NCI-H146 treated with DMSO at 0.1 percent for 48 hours (cell line): Measurements from ENCODE around the gene NIM1K.
"Not testable (repeated sequence)": the region's sequence is repeated elsewhere in the genome, so short reads cannot be mapped to it uniquely, and the experiment has no call there.

Experiments
- DNase-seq: peaks from one replicate; lab custom pipeline; 2025; ENCODE audit not compliant: unreplicated experiment; lab: John Stamatoyannopoulos, UW

Gene NIM1K

DNA sequence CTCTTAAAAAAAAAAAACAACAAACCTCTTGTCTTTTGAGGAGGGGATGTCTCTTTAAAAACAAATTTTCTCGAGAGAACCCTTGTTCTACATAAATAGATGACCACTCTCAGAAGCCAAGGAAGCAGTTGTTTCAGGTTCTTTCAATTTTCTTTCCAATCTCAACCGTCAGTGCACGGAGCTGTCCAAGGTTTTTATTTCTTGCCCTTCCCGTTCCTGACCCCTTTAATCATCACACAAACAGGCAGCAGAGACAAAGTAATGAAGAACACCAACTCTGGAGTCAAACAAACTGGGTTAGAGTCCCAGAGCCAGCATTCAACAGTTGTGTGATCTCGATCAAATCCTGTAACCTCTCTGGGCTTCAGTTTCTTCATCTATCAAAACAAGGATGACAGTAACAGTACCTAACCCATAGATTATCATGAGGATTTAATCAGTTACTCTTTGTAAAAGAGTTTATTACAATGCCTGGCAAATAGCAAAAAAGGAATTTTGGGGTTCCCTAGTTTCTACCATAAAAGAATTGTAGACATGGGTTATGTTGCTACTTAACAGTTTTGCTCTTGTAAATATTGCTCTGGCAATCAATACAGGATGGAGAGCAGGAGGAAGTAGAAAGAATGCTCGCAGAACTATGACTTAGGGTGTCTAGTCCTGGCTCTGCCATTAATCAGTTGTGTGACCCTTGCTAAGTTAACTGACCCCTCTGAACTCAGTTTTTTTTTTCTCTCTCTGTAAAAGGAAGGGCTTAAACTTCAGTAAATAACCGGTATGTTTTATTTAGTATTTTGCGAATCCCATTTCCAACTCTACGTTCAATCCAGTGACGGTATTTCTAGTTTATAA lies 1.0 kb upstream of the NIM1K start:
- DNase-seq: no peak

DNA sequence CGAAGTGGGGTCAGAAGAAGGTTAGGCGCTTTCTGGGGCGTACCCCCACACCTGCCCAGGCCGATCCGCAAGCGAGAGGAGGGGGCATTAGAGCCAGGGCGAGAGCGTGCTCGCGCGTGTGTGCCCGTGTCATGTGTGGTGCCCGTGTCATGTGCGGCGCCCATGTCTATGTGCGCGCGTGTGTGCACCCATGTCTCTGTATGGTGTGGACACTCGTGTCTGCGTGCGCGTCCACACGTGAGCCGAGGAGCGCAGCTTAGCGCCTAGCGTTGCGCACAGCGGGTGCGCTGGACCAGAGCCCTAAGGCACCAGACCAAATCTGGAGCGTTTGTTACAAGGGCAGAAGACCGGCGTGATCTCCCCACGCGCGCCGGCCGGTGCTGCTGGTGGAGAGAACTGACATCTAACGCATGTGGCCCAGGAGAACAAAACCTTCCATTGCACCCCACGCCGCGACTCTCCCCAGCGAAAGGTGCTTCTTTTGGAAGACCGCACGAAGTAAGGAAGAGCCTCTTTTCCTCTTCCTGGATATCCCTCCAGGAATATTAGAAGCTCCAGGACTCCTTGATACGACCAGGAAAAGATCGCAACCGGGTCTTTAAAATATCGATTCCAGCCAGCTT lies 644 bp downstream of the NIM1K start:
- no peak for DNase-seq

DNA sequence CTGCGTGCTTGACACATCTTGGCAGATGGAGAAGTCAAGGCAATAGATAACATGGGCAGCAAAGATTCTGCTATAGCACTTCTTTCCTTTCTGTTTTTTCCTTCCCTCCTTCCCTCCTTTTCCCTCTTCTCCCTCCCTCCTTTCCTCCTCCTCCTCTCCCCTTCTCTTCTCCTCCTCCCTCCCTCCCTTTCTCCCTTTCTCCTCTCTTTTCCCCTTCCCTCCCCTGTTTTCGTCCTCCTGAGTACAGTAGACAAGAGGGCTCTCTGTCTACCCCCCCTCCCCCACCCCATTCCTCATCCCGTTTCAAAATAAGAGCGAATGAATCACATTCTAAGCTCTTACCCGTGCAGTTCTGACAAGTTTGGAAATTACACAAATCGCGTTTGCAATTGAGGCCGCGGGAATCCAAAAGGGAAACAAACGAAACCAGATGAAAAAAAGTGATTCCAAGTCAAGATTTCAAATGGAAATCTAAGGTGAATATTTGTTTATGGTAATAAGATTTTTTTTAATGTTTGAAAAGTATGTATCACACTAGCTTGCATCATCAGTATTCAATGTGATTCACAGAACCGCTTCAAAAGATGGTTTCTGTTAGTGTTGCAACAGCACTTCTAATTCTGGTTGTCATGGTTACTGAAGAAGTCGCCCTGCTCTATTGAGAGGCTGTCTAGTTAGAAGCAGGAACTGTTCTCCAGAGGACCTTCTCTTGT lies 1.3 kb downstream of the NIM1K start:
- peak; percentile 28 for DNase-seq

DNA sequence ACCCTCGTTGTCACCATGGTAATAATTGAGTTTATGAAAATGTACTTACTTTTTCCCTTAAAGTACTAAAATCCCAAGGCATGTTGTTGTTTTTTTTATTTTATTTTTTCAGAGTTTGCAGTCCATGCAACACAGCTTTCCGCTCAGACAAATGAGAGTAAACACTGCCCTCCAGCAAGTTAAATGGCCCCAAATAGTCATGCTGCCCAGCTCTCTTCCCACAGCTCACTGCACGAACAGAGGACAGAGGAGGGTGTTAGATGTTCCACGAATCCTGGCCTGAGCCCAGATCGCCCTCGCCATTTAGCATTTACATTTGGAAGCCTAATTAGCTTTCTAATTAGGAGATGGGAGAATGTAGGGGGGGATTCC lies 1.9 kb downstream of the NIM1K start:
- no peak for DNase-seq

DNA sequence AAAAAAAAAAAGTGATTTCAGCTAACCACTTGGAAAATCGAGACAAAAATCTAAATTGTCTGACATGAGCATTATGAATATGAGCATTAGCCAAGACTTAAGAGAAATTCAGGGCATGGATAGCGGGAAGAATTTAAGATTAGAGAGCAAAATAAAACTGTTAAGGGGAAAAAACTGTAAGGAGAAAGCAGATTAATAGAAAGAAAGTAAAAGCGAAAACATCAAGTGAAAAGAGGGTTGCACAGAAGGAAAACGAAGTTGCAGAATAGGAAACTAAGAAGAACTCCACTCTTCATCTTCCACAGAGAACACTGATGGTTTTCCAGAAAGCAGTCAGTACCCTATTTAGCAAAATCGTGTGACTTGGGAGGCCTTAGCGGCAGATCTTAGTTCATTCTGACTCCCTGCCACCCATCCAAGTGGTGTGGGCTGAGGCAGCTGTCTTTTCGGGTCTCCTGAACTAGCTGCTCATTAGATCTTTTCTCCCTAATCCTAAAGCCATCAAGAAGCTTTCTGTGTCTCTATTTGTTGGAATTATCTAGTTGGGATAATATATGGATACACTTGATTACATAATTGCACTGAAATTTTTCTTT lies 3.7 kb downstream of the NIM1K start:
- DNase-seq: no peak

DNA sequence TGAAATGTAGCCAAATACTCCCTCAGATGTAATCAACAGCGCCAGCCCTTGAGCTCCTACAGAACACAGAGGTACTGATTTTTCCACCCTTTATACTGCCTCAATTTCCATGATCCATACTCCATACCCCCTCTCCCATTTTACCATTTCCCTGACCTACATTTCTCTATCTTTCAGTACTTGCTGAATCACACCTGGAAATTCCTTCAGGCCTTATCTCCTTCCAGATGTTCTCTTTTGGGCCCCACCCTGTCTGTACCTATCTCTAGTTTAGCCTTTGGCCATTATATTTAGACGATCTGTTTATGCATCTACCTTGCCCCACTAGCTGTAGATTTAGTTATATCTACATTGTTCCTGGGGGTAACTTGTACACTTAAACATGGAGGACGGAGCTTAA lies 5.5 kb downstream of the NIM1K start:
- no peak for DNase-seq

DNA sequence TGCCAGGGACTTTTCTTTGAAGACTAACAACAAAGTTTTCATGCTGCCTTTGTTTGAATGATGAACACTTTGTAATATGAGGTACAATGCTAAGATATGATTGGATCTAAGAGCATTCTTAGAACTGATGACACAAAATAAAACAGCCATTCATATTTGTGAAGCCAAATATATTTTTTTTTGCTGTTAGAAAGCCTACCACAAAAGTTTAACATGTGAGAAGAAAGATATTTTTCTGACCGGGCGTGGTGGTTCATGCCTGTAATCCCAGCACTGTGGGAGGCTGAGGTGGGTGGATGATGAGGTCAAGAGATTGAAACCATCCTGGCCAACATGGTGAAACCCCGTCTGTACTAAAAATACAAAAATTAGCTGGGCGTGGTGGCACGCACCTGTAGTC lies 9.4 kb downstream of the NIM1K start:
- not testable (repeated sequence) for DNase-seq

DNA sequence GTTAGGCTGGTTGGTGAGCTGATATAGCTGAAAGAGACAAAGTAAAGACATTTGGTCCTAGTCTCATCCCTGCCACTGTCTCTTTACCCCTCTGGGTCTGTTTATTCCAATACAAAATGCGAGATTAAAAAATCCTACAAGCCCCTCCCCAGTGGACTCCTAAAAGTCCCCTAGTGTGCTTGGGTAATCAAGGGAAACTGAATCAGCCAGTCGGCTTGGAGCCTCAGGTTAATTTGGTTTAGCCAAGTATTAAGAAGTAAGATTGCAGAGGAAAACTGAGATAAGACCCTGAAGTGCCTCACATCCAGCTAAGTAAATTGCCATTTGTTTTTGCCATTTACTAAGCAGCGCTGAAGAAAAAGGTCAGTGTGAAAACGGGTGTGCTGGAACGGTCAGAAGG lies 10.4 kb downstream of the NIM1K start:
- DNase-seq: no peak

DNA sequence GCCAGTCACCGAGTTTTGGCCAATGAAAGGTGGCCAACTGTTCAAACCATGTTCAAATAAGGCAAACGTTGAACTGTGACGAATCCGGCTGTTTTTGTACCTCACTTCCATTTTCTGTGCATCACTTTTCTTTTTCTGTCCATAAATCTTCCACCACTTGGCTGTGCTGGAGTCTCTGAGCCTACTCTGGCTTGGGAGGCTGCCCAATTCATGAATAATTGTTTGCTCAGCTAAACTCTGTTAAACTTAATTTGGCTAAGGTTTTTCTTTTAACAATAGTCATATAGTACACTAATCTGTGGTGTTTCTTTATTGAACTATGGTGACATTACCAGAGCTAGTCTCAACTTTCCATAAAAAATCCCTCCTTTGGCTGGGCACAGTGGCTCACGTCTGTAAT lies 11.3 kb downstream of the NIM1K start:
- DNase-seq: no peak

DNA sequence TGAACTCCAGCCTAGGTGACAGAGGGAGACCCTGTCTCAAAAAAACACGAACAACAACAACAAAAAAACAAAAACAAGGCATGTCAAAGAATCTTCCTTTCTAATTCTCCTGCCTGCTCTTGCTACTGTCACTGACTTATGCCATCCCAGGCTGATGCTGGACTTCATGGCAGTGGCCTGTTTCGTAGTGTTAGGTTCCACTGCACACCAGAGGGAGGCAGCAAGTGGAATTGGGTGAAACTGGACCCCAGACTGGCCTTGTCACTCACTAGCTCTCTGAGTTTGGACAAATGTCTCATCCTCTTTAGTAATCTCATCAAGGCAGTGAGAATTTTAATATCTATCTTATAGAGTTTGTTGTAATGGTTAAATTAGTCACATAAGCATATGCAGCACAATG lies 12.9 kb downstream of the NIM1K start:
- DNase-seq: no peak

DNA sequence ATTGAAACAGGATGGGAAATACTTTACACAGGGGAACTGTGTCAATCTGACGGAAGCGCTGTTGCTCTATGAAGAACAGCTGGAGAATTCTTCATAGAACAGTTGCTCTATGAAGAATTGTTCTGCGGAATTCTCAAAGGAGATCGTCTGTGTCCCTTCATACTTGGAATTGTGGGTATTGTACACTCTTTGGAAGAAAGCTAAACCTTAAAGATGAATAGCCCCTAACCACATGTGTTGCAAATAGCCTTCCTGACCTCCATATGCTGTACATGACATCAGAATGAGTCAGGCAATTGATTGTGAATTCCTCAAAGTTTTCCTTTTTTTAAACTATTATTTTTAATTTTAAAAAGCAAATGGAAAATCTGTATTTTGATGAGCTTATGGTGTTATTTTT lies 15.6 kb downstream of the NIM1K start:
- no peak for DNase-seq

DNA sequence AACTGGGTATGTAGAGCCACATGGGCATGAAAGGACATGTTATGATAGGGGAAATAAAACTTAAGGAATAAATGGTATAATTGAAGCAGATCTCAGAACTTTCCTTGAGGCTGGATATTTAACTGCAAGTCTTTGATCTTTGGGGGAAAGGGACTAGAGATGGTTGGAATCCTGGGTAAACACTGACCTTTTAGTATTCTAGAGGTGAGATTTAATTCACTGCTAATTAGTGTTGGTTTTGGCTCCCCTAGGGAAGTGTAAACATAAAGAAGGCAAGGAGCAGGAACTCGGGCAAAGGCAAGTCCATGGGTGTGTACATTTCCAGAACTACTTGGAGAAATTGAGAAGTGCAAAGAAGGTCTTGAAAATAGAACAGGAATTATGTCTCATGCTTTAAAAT lies 16.6 kb downstream of the NIM1K start:
- peak; percentile 37 for DNase-seq

DNA sequence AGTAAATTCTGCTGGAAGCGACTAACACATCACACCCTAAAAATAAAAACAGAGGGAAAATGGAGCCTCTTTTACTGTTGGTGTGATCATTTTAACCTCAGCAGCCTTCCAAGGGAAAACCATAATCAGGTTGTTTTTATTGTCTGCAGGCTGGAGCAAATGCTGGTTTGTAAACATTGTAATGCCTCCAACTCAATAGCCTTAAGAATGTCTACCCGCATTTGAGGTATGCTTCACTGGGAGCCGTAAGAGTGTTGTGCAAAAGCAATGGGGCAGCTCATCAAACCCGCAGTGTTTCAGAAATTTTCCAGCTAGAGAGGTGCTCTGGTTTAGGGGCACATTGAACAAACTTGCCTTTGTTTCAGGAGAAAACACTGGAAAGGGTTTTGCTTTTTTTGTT lies 17.0 kb downstream of the NIM1K start:
- DNase-seq: no peak

DNA sequence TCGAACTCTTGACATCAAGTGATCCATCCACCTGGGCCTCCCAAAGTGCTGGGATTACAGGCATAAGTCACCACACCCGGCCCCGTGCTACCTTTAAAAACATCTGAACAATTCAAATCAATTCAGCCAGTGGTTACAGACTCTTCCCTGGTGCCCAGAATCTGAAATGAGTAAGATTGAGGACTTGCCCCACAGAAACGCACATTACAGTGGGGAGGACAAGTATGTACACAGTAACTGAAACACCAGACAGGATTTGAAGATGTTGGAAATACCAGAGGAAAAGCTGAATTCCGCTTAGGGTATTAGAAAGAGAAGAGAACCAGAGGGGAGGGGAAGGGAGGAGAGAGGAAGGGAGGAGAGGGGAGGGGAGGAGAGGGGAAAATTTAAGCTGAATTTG lies 17.8 kb downstream of the NIM1K start:
- no peak for DNase-seq

DNA sequence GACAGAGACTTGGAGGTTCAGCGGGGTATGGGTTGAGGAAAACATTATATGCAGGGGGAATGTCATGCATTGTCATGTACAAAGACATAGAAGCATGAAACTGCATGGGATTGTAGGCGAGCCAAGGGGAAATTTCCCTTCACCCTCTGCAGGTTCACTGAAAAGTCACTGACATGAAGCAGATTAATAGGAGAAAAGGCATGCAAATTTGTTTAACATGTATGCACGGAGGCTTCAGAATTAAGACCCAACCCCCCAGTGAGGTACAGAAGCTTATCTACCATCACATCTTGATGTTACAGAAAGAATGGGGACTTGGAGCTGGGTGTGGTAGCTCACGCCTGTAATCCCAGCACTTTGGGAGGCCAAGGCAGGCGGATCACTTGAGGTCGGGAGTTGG lies 18.5 kb downstream of the NIM1K start:
- no peak for DNase-seq

DNA sequence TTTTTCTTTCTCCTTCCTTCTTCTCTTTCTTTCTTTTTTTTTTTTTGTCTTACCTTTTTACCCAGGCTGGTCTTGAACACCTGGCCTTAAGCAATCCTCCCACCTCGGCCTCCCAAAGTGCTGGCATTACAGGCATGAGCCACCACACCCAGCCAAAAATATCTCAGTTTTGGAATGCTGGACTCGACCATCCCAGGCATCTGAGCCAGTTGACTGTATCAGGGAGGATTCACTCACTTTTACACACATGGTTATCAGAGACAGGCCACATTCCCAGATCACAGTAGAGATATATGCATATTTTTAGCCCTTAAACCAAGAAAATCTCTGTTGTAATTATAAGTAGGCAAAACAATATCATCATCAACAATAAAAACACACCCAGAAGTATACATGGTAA lies 21.9 kb downstream of the NIM1K start:
- DNase-seq: no peak

DNA sequence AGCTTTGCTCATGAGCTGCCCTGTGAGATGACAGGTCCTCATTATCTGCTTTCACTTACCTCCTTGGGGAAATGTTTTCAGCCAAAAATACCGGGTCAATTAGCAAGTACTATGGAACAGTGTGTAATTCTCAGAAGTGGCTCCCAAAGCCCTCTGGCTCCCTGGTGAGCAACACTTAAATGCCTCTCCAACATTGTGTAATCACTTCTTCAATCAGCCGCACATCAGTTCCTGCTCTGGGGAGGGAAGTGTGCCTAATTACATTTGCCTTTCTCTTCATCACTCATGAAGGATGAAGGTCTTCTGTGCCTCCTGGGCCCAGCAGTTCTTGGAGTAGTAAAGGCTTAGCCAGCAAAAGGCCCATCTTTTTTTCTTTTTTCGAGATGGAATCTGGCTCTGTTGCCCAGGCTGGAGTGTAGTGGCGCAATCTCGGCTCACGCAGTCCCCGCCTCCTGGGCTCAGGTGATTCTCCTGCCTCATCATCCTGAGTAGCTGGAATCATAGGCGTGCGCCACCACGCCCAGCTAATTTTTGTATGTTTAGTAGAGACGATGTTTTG lies 23.1 kb downstream of the NIM1K start:
- no peak for DNase-seq

DNA sequence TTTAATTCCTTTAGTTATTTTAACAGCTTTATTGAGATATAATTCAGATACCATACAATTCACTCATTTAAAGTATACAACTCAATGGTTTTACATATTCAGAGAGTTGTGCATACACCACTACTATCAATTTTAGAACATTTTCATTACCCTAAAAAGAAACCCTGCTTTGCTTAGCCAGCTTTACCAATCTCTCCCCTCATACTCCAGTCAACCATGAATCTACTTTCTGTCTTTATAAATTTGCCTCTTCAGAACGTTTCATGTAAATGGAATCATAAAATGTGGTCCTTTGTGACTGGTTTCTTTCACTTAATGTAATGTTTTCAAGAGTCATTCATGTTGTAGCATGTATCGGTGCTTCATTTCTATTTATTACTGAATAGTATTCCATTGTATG lies 24.9 kb downstream of the NIM1K start:
- no peak for DNase-seq

DNA sequence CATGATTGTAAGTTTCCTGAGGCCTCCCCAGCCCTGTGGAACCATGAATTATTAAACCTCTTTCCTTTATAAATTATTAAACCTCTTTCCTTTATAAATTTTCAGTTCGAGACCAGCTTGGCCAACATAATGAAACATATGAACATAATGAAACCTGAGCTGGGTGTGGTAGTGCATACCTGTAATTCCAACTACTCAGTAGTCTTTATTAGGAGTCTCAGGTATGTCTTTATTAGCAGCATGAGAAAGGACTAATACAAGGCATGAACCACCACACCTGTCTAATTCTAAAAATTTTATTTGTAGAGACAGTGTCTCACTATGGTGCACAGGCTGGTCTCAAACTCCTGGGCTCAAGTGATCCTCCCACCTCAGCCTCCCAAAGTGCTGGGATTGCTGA lies 27.1 kb downstream of the NIM1K start:
- DNase-seq: no peak

DNA sequence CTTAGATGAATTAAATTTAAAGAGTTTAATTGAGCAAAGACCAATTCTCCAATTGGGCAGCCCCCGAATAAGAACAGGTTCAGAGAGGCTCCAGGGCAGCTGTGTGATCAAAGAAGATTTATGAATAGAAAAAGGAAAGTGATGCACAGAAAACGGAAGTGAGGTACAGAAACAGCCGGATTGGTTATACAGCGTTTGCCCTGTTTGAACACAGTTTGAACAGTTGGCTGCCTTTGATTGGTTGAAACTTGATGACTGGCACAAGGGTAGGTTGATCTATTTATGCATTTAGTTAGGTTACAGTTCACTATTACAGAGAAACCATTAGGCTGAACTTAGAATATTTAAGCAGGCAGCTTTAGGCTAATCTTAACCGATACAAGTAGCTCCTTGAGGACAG lies 29.5 kb downstream of the NIM1K start:
- no peak for DNase-seq

DNA sequence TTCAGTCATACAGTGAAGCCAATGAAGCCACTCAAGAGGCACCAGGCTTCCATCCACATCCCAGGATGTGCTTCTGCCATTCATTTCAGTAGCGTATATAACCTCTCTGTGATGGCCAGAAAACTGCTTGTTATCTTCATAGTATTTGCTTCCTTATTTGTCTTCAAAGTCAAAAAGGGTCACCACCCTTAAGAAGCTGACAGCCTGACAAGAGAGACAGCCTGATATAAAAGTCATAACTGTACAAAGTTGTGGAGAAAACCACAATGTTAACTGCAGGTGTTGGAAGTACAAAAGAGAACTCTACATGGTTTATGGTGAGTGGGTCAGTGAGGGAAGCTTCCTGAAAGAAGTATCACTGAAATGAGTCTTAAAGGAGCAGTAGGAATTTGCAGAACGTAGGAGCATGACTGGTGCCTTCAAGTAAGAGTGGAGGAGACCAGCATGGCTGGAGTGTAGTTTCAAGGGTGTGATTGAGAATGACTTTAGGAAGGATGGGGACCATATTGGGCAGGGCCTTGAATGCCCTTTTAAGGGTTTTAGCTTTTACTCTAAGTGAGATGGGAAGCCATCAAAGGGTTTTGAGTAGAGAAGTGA lies 33.7 kb downstream of the NIM1K start:
- no peak for DNase-seq
